H1 (cell line): ENCODE results near the gene USPL1. TPM values are rescaled to one million over a fixed set of nuclear protein-coding genes. Genes with fewer than 3 reads are reported as not detected.

Experiments
- CTCF ChIA-PET: fragments of 300-600 bp; sonication (Branson Sonifier 250); formaldehyde crosslinking; loops from one replicate; lab custom pipeline; 2021; ENCODE audit not compliant: partially characterized antibody; lab: Charles Lee
- POLR2A ChIA-PET: fragments of 300-600 bp; sonication (Branson Sonifier 250); formaldehyde crosslinking; loops from one replicate; lab custom pipeline; 2021; ENCODE audit warnings: inconsistent platforms; ENCODE audit not compliant: partially characterized antibody; lab: Charles Lee
- DNase-seq, 2 experiments: peaks; one replicate each; pipeline versions ENCODE4 v3.0.0 to v3.0.0-alpha.2; 2010 to 2022; ENCODE audit warnings: low spot score in 2 of 2, low read depth in 1 of 2, mixed read lengths in 1 of 2
- FAIRE-seq: peaks from 2 replicates; lab custom pipeline; 2011; peaks lifted over from hg19 to GRCh38; lab: Jason Lieb, UNC
- H2AFZ ChIP-seq: 2 replicates; pipeline ENCODE4 v1.8.1; 2012; ENCODE audit warnings: low read length, inconsistent platforms
- H2AK5ac ChIP-seq: 2 replicates; pipeline ENCODE4 v1.6.1; 2013; ENCODE audit warnings: low read depth, low read length
- H2BK120ac ChIP-seq: replicated peaks from 2 replicates; pipeline ENCODE3; 2013; ENCODE audit warnings: low read depth, low read length, inconsistent platforms
- H2BK12ac ChIP-seq: 2 replicates; pipeline ENCODE4 v1.6.1; 2013; ENCODE audit warnings: low read depth, low read length
- H2BK15ac ChIP-seq: 2 replicates; pipeline ENCODE4 v1.6.1; 2013; ENCODE audit warnings: low read length
- H2BK20ac ChIP-seq: 2 replicates; pipeline ENCODE4 v1.6.1; 2013; ENCODE audit warnings: low read length
- H2BK5ac ChIP-seq: 2 replicates; pipeline ENCODE4 v1.6.1; 2013; ENCODE audit warnings: low read depth, low read length
- H3K14ac ChIP-seq: 2 replicates; pipeline ENCODE4 v1.6.1; 2013; ENCODE audit warnings: inconsistent platforms; ENCODE audit not compliant: insufficient read length
- H3K18ac ChIP-seq: 2 replicates; pipeline ENCODE4 v1.6.1; 2013; ENCODE audit warnings: low read length; ENCODE audit errors: extremely low read depth
- H3K23ac ChIP-seq: 2 replicates; pipeline ENCODE4 v1.6.1; 2013; ENCODE audit warnings: inconsistent platforms; ENCODE audit not compliant: insufficient read length
- H3K23me2 ChIP-seq: 2 replicates; pipeline ENCODE4 v1.6.1; 2013; ENCODE audit warnings: low read depth, low read length
- H3K27ac ChIP-seq: 2 replicates; pipeline ENCODE4 v1.6.1; 2011; ENCODE audit warnings: low read depth, low read length, inconsistent platforms
- H3K27me3 ChIP-seq, 4 experiments: replicated peaks in 1 of 4; 1 replicate in 1 of 4; 2 replicates in 3 of 4; pipeline versions ENCODE4 v1.6.1 to v1.8.1; 2011 to 2013; ENCODE audit warnings: low read length in 3 of 4, mild to moderate bottlenecking in 3 of 4, inconsistent platforms in 2 of 4, mixed read lengths in 2 of 4, moderate library complexity in 1 of 4; ENCODE audit not compliant: control insufficient read depth in 3 of 4, insufficient read depth in 3 of 4; ENCODE audit errors: extremely low read depth in 1 of 4
- H3K36me3 ChIP-seq, 4 experiments: 2 replicates each; pipeline versions ENCODE4 v1.6.1 to v1.8.1; 2011 to 2013; ENCODE audit warnings: mild to moderate bottlenecking in 4 of 4, low read length in 3 of 4, moderate library complexity in 2 of 4, control low read depth in 1 of 4, inconsistent platforms in 1 of 4; ENCODE audit not compliant: insufficient read depth in 4 of 4, control insufficient read depth in 2 of 4
- H3K4ac ChIP-seq: replicated peaks from 2 replicates; pipeline ENCODE3; 2013; ENCODE audit warnings: low read length, low read depth, mixed read lengths, inconsistent platforms; ENCODE audit not compliant: insufficient read length
- H3K4me1 ChIP-seq, 4 experiments: replicated peaks in 1 of 4; 1 replicate in 1 of 4; 2 replicates in 3 of 4; pipeline versions ENCODE4 v1.6.1 to v1.8.1; 2011 to 2013; ENCODE audit warnings: low read length in 3 of 4, inconsistent platforms in 2 of 4, mixed read lengths in 1 of 4; ENCODE audit not compliant: insufficient read depth in 4 of 4, control insufficient read depth in 3 of 4
- H3K4me2 ChIP-seq, 2 experiments: 2 replicates each; pipeline versions ENCODE4 v1.6.1 to v1.8.1; 2011 to 2013; ENCODE audit warnings: low read depth in 2 of 2, low read length in 2 of 2, control low read depth in 1 of 2, inconsistent platforms in 1 of 2, mild to moderate bottlenecking in 1 of 2; ENCODE audit not compliant: insufficient read depth in 1 of 2
- H3K4me3 ChIP-seq, 4 experiments: fragments of 200-600, 300-600 bp in 1 of 4; sonication (generic), shearing (Covaris generic), sonication (Bioruptor Twin) in 1 of 4; 2 replicates each; pipeline versions ENCODE4 v1.5.1 to v1.8.1; 2011 to 2016; ENCODE audit warnings: low read length in 4 of 4, low read depth in 3 of 4, control low read depth in 2 of 4, inconsistent platforms in 2 of 4, mild to moderate bottlenecking in 2 of 4, mixed read lengths in 1 of 4, moderate library complexity in 1 of 4; ENCODE audit not compliant: insufficient read depth in 2 of 4; ENCODE audit errors: extremely low read depth in 1 of 4
- H3K56ac ChIP-seq: replicated peaks from 2 replicates; pipeline ENCODE3; 2013; ENCODE audit warnings: low read depth, mild to moderate bottlenecking, mixed read lengths, low read length, inconsistent platforms; ENCODE audit not compliant: insufficient read length
- H3K79me1 ChIP-seq: 2 replicates; pipeline ENCODE4 v1.6.1; 2013; ENCODE audit warnings: low read depth, low read length, control low read depth
- H3K79me2 ChIP-seq, 2 experiments: 2 replicates each; pipeline versions ENCODE4 v1.6.1 to v1.8.1; 2012 to 2013; ENCODE audit warnings: low read length in 2 of 2, mild to moderate bottlenecking in 2 of 2, inconsistent platforms in 1 of 2; ENCODE audit not compliant: insufficient read depth in 2 of 2, control insufficient read depth in 1 of 2
- H3K9ac ChIP-seq, 4 experiments: replicated peaks in 1 of 4; 1 replicate in 1 of 4; 2 replicates in 3 of 4; pipeline versions ENCODE4 v1.6.1 to v1.8.1; 2011 to 2013; ENCODE audit warnings: low read depth in 3 of 4, low read length in 3 of 4, control low read depth in 2 of 4, mild to moderate bottlenecking in 2 of 4, moderate library complexity in 2 of 4, inconsistent platforms in 1 of 4; ENCODE audit errors: extremely low read depth in 1 of 4
- H3K9me3 ChIP-seq, 2 experiments: 2 replicates each; pipeline versions ENCODE4 v1.6.1 to v1.8.1; 2012 to 2013; ENCODE audit warnings: mild to moderate bottlenecking in 2 of 2, moderate library complexity in 2 of 2, control low read depth in 1 of 2, inconsistent platforms in 1 of 2, low read depth in 1 of 2, low read length in 1 of 2, mixed read lengths in 1 of 2; ENCODE audit not compliant: insufficient read depth in 2 of 2
- H4K20me1 ChIP-seq, 2 experiments: replicated peaks in 1 of 2; 2 replicates each; pipeline versions ENCODE3 to v1.8.1; 2011 to 2013; ENCODE audit warnings: inconsistent platforms in 2 of 2, low read length in 2 of 2, mild to moderate bottlenecking in 1 of 2; ENCODE audit not compliant: insufficient read depth in 2 of 2, control insufficient read depth in 1 of 2
- H4K5ac ChIP-seq: 2 replicates; pipeline ENCODE4 v1.6.1; 2013; ENCODE audit warnings: low read length, low read depth, mixed read lengths, inconsistent platforms; ENCODE audit not compliant: insufficient read length
- H4K8ac ChIP-seq: 2 replicates; pipeline ENCODE4 v1.8.0; 2013; ENCODE audit warnings: mild to moderate bottlenecking, moderate library complexity, low read length, inconsistent platforms; ENCODE audit not compliant: insufficient read depth; ENCODE audit errors: extremely low read depth
- H4K91ac ChIP-seq: replicated peaks from 2 replicates; pipeline ENCODE3; 2013; ENCODE audit warnings: low read length, mixed read lengths, inconsistent platforms; ENCODE audit not compliant: insufficient read length
- ASH2L ChIP-seq: fragments of 200-600, 300-600 bp; sonication (generic); IDR thresholded peaks from one replicate; pipeline ENCODE4 v1.7.1; 2017; ENCODE audit warnings: low read length
- CREB1 ChIP-seq: IDR thresholded peaks from 2 replicates; pipeline ENCODE4 v1.6.1; 2012; ENCODE audit warnings: inconsistent platforms
- GTF2F1 ChIP-seq: IDR thresholded peaks from 2 replicates; pipeline ENCODE4 v1.6.1; 2012; ENCODE audit warnings: low read depth, low read length, improper control_type of control experiment, borderline replicate concordance
- WGBS, 2 experiments: shearing (Covaris generic) in 1 of 2; methylation state at CpG; one replicate each; pipeline versions ENCODE4 v1.1.6 to v1.1.7; 2013 to 2015; ENCODE audit warnings: low lambda C conversion rate in 2 of 2, mixed read lengths in 2 of 2, inconsistent platforms in 1 of 2, low coverage in 1 of 2, missing lambda C conversion rate in 1 of 2; ENCODE audit not compliant: insufficient replicate concordance in 2 of 2, insufficient coverage in 1 of 2, insufficient read length in 1 of 2; ENCODE audit errors: extremely low coverage in 1 of 2, missing lambda C conversion rate in 1 of 2; 5-methylcytosine and 5-hydroxymethylcytosine counted together
- polyA plus RNA-seq, 7 experiments: library from polyadenylated mRNA; depleted of rRNA in 3 of 7; stranded (reverse) in 5 of 7; unstranded in 2 of 7; fragments of >200 nt in 5 of 7; fragments of 200-250 nt in 2 of 7; gene quantifications; 1 replicate in 5 of 7; 2 replicates in 1 of 7; 4 replicates in 1 of 7; pipeline versions ENCODE4 v1.2.1 to v1.2.3, GENCODE V29; 2011 to 2013; ENCODE audit warnings: missing spikeins in 2 of 7, mixed read lengths in 2 of 7
- total RNA-seq: library from RNA; stranded (reverse); fragmentation: NEBNext Ultra II Directional; extraction: Animal tissue kit (Norgen Biotek cat#: 25700); gene quantifications from 2 replicates; pipeline ENCODE4 v1.2.1, GENCODE V29; 2021

The USPL1 gene
- total and polyA plus RNA-seq, 2 of the 8 experiments (the other 6 are each of a cell fraction or from before 2014, with no cell fraction given), result 6.3 to 17.1 TPM

DNA sequence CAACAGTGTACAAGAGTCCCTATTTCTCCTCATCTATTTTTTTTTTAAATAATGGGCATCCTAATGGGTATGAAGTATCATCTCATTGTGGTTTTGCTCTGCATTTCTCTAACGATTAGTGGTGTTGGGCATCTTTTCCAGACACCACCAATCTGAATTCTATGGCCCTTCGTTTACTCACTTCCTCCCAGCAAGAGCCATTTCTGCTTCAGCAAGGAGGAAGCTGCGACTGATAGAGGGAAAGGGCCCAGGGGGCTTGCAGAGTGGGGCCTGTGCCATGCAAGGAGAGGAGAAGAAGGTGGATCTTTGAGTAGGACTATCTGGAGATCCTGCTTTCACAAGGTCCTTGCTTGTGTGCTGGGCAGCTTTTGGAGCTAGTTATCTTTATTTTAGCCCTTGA, 58.0 kb downstream of the USPL1 start:
- DNase-seq, result no peak
- H2BK20ac ChIP-seq, result no peak overlapping the region
- H3K4ac ChIP-seq, result no peak overlapping the region
- no peak overlapping the region for H3K18ac ChIP-seq
- no peak overlapping the region for H3K4me3 ChIP-seq
- no peak overlapping the region for H2BK5ac ChIP-seq
- no peak overlapping the region for H3K23ac ChIP-seq
- H2AK5ac ChIP-seq, result no peak overlapping the region
- no peaks in the 10 kb centered on the region for H3K36me3 ChIP-seq
- no peak overlapping the region for H2AFZ ChIP-seq
- no peak overlapping the region for H4K91ac ChIP-seq
- H4K8ac ChIP-seq, result no peak overlapping the region
- H3K14ac ChIP-seq, result no peak overlapping the region
- ChIA-PET CTCF (interaction anchor here (0.8 to 2.0 kb wide), 7 partner anchors 117 to 371 kb away, joined by 3 to 6 read pairs (median 4); no protein-coding TSS in a partner anchor), POLR2A (interaction anchor here (0.6 to 1.0 kb wide), 2 partner anchors 59 to 67 kb away, joined by 3 to 5 read pairs; no protein-coding TSS in a partner anchor)
- H3K9ac ChIP-seq, result no peak overlapping the region
- no peak for FAIRE-seq
- H3K9me3 ChIP-seq, result no peaks in the 10 kb centered on the region
- H3K79me1 ChIP-seq, result no peaks in the 10 kb centered on the region
- no peaks in the 10 kb centered on the region for H3K27me3 ChIP-seq
- H3K56ac ChIP-seq, result no peak overlapping the region
- H3K4me1 ChIP-seq, result peaks cover 0 to 3% (median 1%) of the 10 kb centered on the region in 4 experiments; a peak in 2 of 7 replicates
- no peak overlapping the region for H3K4me2 ChIP-seq
- H3K23me2 ChIP-seq, result peaks cover 2% of the 10 kb centered on the region
- no peak overlapping the region for H2BK15ac ChIP-seq
- 90% methylated on average over 3 of the region's 3 CpGs; no CpG with 5 or more reads in 1 of the 2 experiments for WGBS, 2 experiments
- H4K5ac ChIP-seq, result no peak overlapping the region
- TF ChIP-seq GTF2F1 (no peak), ASH2L (no peak), CREB1 (no peak)
- H3K27ac ChIP-seq, result no peak overlapping the region
- no peaks in the 10 kb centered on the region for H4K20me1 ChIP-seq
- no peaks in the 10 kb centered on the region for H3K79me2 ChIP-seq
- H2BK12ac ChIP-seq, result no peak overlapping the region
- no peak overlapping the region for H2BK120ac ChIP-seq
